Transverse colon (tissue), 4 donors: Measurements from ENCODE around the gene KCTD2. TPM values are rescaled to one million over a fixed set of nuclear protein-coding genes. Genes with fewer than 3 reads are reported as not detected.

Experiments
- DNase-seq: peaks from one replicate; pipeline ENCODE4 v3.0.0-alpha.2; 2019
- H3K27ac ChIP-seq, 4 donors: fragments of 200-600 bp; sonication (generic); 2 replicates each; pipeline ENCODE4 v1.5.1; 2016 to 2018; ENCODE audit warnings: inconsistent platforms in 4 of 4
- H3K27me3 ChIP-seq: fragments of 200-600 bp; sonication (generic); 2 replicates; pipeline ENCODE4 v1.5.1; 2017; ENCODE audit warnings: inconsistent platforms
- H3K36me3 ChIP-seq, 4 donors: fragments of 200-600 bp; sonication (generic); 2 replicates each; pipeline ENCODE4 v1.5.1; 2017 to 2019; ENCODE audit warnings: inconsistent platforms in 4 of 4
- H3K4me1 ChIP-seq, 4 donors: fragments of 200-600 bp; sonication (generic); 2 replicates each; pipeline ENCODE4 v1.5.1; 2017 to 2020; ENCODE audit warnings: inconsistent platforms in 4 of 4
- H3K4me3 ChIP-seq, 4 donors: fragments of 200-600 bp; sonication (generic); 1 replicate in 1 of 4; 2 replicates in 3 of 4; pipeline versions ENCODE4 v1.5.1 to v1.6.1; 2017 to 2019; ENCODE audit warnings: inconsistent platforms in 4 of 4
- H3K9me3 ChIP-seq, 2 donors: fragments of 200-600 bp; sonication (generic); 2 replicates each; pipeline ENCODE4 v1.5.1; 2017 to 2019; ENCODE audit warnings: inconsistent platforms in 2 of 2
- CTCF ChIP-seq, 5 experiments: fragments of 200-600 bp in 3 of 5; fragments of 450-650 bp in 2 of 5; sonication (generic) in 3 of 5; IDR thresholded peaks; 1 replicate in 2 of 5; 2 replicates in 3 of 5; pipeline ENCODE4 v1.5.1; 2016 to 2017; ENCODE audit warnings: antibody characterized with exemption in 5 of 5, inconsistent platforms in 3 of 5, mild to moderate bottlenecking in 2 of 5, moderate library complexity in 1 of 5
- EP300 ChIP-seq: sonication (generic); formaldehyde crosslinking; IDR thresholded peaks from one replicate; pipeline ENCODE4 v1.6.1; 2017; ENCODE audit warnings: antibody characterized with exemption, low read depth
- POLR2A ChIP-seq: fragments of 450-650 bp; IDR thresholded peaks from one replicate; pipeline ENCODE4 v1.6.1; 2016; ENCODE audit warnings: antibody characterized with exemption, mild to moderate bottlenecking, moderate library complexity
- POLR2AphosphoS5 ChIP-seq, 3 donors: sonication (generic); formaldehyde crosslinking; IDR thresholded peaks; one replicate each; pipeline ENCODE4 v1.6.1; 2016; ENCODE audit warnings: antibody characterized with exemption in 3 of 3
- WGBS, 2 donors: methylation state at CpG; one replicate each; pipeline ENCODE4 v1.1.5; 2018; ENCODE audit warnings: low coverage in 1 of 2; 5-methylcytosine and 5-hydroxymethylcytosine counted together
- in situ Hi-C, 4 donors: fragments of 200-750 bp; cut with MboI; loops; one replicate each; pipeline versions ENCODE4 v1.15.0 to v1.15.1; 2017; ENCODE audit warnings: low sequenced_read_pairs in 3 of 4, low pct_ligation_motif_present in 1 of 4, low pct_unique_long_range_greater_than_20kb in 1 of 4
- intact Hi-C: fragments of 100-400 bp; cut with DNase I; formaldehyde crosslinking; loops from one replicate; pipeline ENCODE4 v1.15.1; 2023; ENCODE audit warnings: low total_unique reads
- total RNA-seq, 4 donors: library from RNA; depleted of rRNA; stranded (reverse); fragments of >200 nt; gene quantifications; one replicate each; pipeline ENCODE4 v1.1.0, GENCODE V29; 2016

KCTD2 gene
- total RNA-seq, 4 donors from 2014 or later = 14.5 to 24.7 (median 19.7) TPM

- Histone ChIP-seq H3K9me3 (no peaks in the 10 kb centered on the region), H3K36me3 (no peaks in the 10 kb centered on the region), H3K27me3 (no peaks in the 10 kb centered on the region), H3K27ac (peak within 1 kb of the TSS; percentile 84 to 88 (median 86)), H3K4me1 (peaks cover 6 to 38% (median 25%) of the 10 kb centered on the region in 4 donors), H3K4me3 (peak within 1 kb of the TSS; percentile 71 to 90 (median 78))
- WGBS, 2 donors = 0 to 1% methylated on average over 17 to 55 of the region's 68 CpGs
- intact Hi-C loops = loop anchor here (5.0 to 10.0 kb wide), 3 partner anchors 63 to 295 kb away; partner anchors contain the start of gene GRB2
- peak; percentile 95 for DNase-seq
- TF ChIP-seq CTCF (IDR thresholded peaks at IDR 0.05) (peak in 1 of 5 experiments; percentile 3), POLR2A (peak; percentile 88), EP300 (no peak), POLR2AphosphoS5 (IDR thresholded peaks at IDR 0.05) (peak; percentile 84 to 92 (median 84))
- in situ Hi-C loops = loop anchor here (10.0 kb wide), 2 partner anchors 65 to 95 kb away; partner anchors contain the start of gene NUP85 (in 1 of the 4)
These were observed 62.6 kb downstream of the KCTD2 start, which contains the start of gene ARMC7 for GRCh38 chr17:75109407-75110233. ARMC7 (plus strand) TSS chr17:75109969; CDS start chr17:75110289, 320 bp downstream.

GRCh38 chr17:75110234-75110937 is 63.4 kb downstream of the KCTD2 start:
- peak overlapping the region; percentile 71 to 90 (median 78) for H3K4me3 ChIP-seq
- H3K9me3 ChIP-seq = no peaks in the 10 kb centered on the region
- WGBS, 2 donors = 19% methylated on average over 38 of the region's 40 CpGs; no CpG with 5 or more reads in 1 of the 2 donors
- no peaks in the 10 kb centered on the region for H3K27me3 ChIP-seq
- H3K36me3 ChIP-seq = no peaks in the 10 kb centered on the region
- H3K4me1 ChIP-seq = peaks cover 11 to 43% (median 32%) of the 10 kb centered on the region in 4 donors
- intact Hi-C loops = loop anchor here (5.0 to 10.0 kb wide), 3 partner anchors 62 to 294 kb away; partner anchors contain the start of gene GRB2
- in situ Hi-C loops = loop anchor here (10.0 kb wide), 2 partner anchors 64 to 94 kb away; partner anchors contain the start of gene NUP85 (in 1 of the 4)
- peak; percentile 51 for DNase-seq
- TF ChIP-seq EP300 (no peak), POLR2A (no peak), POLR2AphosphoS5 (IDR thresholded peaks at IDR 0.05) (no peak), CTCF (IDR thresholded peaks at IDR 0.05) (no peak)
- H3K27ac ChIP-seq = peak overlapping the region; percentile 84 to 88 (median 86)

- Histone ChIP-seq H3K36me3 (no peaks in the 10 kb centered on the region), H3K27me3 (no peaks in the 10 kb centered on the region), H3K4me3 (no peak overlapping the region), H3K9me3 (no peaks in the 10 kb centered on the region), H3K27ac (no peak overlapping the region), H3K4me1 (peaks cover 14 to 50% (median 34%) of the 10 kb centered on the region in 4 donors)
- WGBS, 2 donors = 87 to 89% methylated on average over 7 of the region's 7 CpGs
- in situ Hi-C loops (loop anchor here (10.0 kb wide), 2 partner anchors 63 to 93 kb away; partner anchors contain the start of gene NUP85 (in 1 of the 4)), intact Hi-C loops (loop anchor here (5.0 to 10.0 kb wide), 3 partner anchors 60 to 293 kb away; partner anchors contain the start of gene GRB2)
- no peak for DNase-seq
- no peak for TF ChIP-seq EP300
- no peak for TF ChIP-seq CTCF (IDR thresholded peaks at IDR 0.05)
- TF ChIP-seq POLR2AphosphoS5 (IDR thresholded peaks at IDR 0.05) = no peak
- no peak for TF ChIP-seq POLR2A
These were observed 64.8 kb downstream of the KCTD2 start for GRCh38 chr17:75111777-75112335.
